ENCODE measurements around the gene PRC1.

GRCh38 chr15:91031796-91032195, 37.5 kb upstream of the PRC1 start:
- TF ChIP-seq POLR2AphosphoS5 (IDR thresholded peaks at IDR 0.05) (no peak), POLR2A (IDR thresholded peaks at IDR 0.05) (no peak), CTCF (IDR thresholded peaks at IDR 0.05 in 8 of 11, conservative IDR thresholded peaks at IDR 0.05 in 3 of 11) (no peak)
